ENCODE data around the gene PPP1R2C. TPM values are rescaled to one million over a fixed set of nuclear protein-coding genes. Genes with fewer than 3 reads are reported as not detected.

PPP1R2C gene
- total RNA-seq, 2 donors from 2014 or later: not detected

- DNase-seq: no peak
Observed at GRCh38 chrX:42739258-42739657, 38.7 kb downstream of the PPP1R2C start.

GRCh38 chrX:42738552-42738951 is 39.4 kb downstream of the PPP1R2C start:
- no peaks in the 10 kb centered on the region for H3K27me3 ChIP-seq
- no peaks in the 10 kb centered on the region for H3K36me3 ChIP-seq
- no peaks in the 10 kb centered on the region for H3K4me1 ChIP-seq
- no peak overlapping the region for H3K4me3 ChIP-seq
- no peaks in the 10 kb centered on the region for H3K9me3 ChIP-seq
- no peak overlapping the region for H3K9ac ChIP-seq (ENCODE audit: low read depth in 2 of 2, low read length in 2 of 2)
- DNase-seq: no peak
- intact Hi-C loops (cut with DNase I): no loop called here
- no peak overlapping the region for H3K27ac ChIP-seq
- no peak for TF ChIP-seq CTCF (IDR thresholded peaks at IDR 0.05)

More at GRCh38 chrX:42739258-42739657, 38.7 kb downstream of the PPP1R2C start:
- Histone ChIP-seq H3K27me3 (no peaks in the 10 kb centered on the region), H3K9me3 (no peaks in the 10 kb centered on the region), H3K9ac (ENCODE audit: low read depth in 2 of 2, low read length in 2 of 2) (no peak overlapping the region), H3K4me1 (no peaks in the 10 kb centered on the region), H3K27ac (no peak overlapping the region), H3K36me3 (no peaks in the 10 kb centered on the region), H3K4me3 (no peak overlapping the region)
- TF ChIP-seq CTCF (IDR thresholded peaks at IDR 0.05): no peak
- intact Hi-C loops (cut with DNase I): no loop called here

GRCh38 chrX:42735250-42735649 is 42.7 kb downstream of the PPP1R2C start:
- TF ChIP-seq CTCF (IDR thresholded peaks at IDR 0.05): no peak
- Histone ChIP-seq H3K9me3 (no peaks in the 10 kb centered on the region), H3K4me3 (no peak overlapping the region), H3K27me3 (no peaks in the 10 kb centered on the region), H3K4me1 (no peaks in the 10 kb centered on the region), H3K9ac (ENCODE audit: low read depth in 2 of 2, low read length in 2 of 2) (no peak overlapping the region), H3K36me3 (no peaks in the 10 kb centered on the region), H3K27ac (no peak overlapping the region)
- intact Hi-C loops (cut with DNase I): no loop called here
- DNase-seq: no peak

GRCh38 chrX:42732506-42732905 is 45.5 kb downstream of the PPP1R2C start:
- no peak for DNase-seq

More at GRCh38 chrX:42732506-42732905, 45.5 kb downstream of the PPP1R2C start:
- intact Hi-C loops (cut with DNase I): no loop called here
- H3K27ac ChIP-seq: no peak overlapping the region
- H3K9me3 ChIP-seq: no peaks in the 10 kb centered on the region
- no peak for TF ChIP-seq CTCF (IDR thresholded peaks at IDR 0.05)
- no peaks in the 10 kb centered on the region for H3K36me3 ChIP-seq
- no peak overlapping the region for H3K9ac ChIP-seq (ENCODE audit: low read depth in 2 of 2, low read length in 2 of 2)
- H3K4me3 ChIP-seq: no peak overlapping the region
- H3K4me1 ChIP-seq: no peaks in the 10 kb centered on the region
- H3K27me3 ChIP-seq: no peaks in the 10 kb centered on the region

Measured in colonic mucosa (tissue), 4 donors.